22Rv1 (cell line): Measurements from ENCODE around the gene ATP5F1B.

ENCODE experiments used
- ZFX ChIP-seq: fragments of 450-650 bp; IDR thresholded peaks from 2 replicates; pipeline ENCODE4 v1.6.1; 2017; ENCODE audit warnings: antibody characterized with exemption, borderline replicate concordance
- TF ChIP-seq, protein P1 (sequence below): fragments of 450-650 bp; IDR thresholded peaks from 2 replicates; pipeline ENCODE4 v1.5.1; 2017; ENCODE audit warnings: mild to moderate bottlenecking

DNA sequence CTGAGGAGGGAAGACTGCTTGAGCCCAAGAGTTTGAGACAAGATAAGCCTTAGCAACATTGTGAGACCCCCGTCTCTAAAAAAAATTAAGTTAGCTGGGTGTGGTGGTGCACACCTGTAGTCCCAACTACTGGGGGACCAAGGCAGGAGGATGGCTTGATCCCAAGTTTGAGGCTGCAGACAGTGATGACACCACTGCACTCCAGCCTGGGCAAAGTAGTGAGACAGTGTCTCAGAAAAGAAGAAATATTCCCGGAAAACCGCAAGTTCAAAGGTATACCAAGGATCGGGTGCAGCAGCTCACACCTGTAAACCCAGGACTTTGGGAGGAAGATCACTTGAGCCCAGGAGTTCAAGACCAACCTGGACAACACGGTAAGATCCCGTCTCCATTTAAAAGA is 36.5 kb upstream of the ATP5F1B start:
- TF ChIP-seq, protein P1, sequence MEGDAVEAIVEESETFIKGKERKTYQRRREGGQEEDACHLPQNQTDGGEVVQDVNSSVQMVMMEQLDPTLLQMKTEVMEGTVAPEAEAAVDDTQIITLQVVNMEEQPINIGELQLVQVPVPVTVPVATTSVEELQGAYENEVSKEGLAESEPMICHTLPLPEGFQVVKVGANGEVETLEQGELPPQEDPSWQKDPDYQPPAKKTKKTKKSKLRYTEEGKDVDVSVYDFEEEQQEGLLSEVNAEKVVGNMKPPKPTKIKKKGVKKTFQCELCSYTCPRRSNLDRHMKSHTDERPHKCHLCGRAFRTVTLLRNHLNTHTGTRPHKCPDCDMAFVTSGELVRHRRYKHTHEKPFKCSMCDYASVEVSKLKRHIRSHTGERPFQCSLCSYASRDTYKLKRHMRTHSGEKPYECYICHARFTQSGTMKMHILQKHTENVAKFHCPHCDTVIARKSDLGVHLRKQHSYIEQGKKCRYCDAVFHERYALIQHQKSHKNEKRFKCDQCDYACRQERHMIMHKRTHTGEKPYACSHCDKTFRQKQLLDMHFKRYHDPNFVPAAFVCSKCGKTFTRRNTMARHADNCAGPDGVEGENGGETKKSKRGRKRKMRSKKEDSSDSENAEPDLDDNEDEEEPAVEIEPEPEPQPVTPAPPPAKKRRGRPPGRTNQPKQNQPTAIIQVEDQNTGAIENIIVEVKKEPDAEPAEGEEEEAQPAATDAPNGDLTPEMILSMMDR = no peak
- TF ChIP-seq ZFX = no peak
